ENCODE data around the gene RFPL3.

RFPL3 gene

DNA sequence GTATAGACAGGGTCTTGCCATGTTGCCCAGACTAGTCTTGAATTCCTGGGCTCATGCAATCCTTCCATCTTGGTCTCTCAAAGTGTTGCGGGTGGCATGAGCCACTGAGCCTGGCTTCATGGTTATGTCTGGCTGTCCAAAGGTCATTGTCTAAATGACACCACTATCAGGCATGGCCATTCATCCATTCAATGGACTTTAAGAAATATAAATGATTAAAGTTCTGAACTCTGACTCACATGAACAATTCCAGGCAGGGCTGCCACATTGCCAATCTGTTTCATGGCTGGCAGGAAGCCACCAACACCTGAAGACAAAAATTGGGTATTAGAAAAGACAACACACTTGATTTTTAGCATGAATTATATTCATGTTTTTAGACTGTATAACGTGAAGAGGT, 50.3 kb downstream of the RFPL3 start:
- no peak for DNase-seq (ENCODE audit: extremely low read depth, low read depth)
- TF ChIP-seq, protein P1, sequence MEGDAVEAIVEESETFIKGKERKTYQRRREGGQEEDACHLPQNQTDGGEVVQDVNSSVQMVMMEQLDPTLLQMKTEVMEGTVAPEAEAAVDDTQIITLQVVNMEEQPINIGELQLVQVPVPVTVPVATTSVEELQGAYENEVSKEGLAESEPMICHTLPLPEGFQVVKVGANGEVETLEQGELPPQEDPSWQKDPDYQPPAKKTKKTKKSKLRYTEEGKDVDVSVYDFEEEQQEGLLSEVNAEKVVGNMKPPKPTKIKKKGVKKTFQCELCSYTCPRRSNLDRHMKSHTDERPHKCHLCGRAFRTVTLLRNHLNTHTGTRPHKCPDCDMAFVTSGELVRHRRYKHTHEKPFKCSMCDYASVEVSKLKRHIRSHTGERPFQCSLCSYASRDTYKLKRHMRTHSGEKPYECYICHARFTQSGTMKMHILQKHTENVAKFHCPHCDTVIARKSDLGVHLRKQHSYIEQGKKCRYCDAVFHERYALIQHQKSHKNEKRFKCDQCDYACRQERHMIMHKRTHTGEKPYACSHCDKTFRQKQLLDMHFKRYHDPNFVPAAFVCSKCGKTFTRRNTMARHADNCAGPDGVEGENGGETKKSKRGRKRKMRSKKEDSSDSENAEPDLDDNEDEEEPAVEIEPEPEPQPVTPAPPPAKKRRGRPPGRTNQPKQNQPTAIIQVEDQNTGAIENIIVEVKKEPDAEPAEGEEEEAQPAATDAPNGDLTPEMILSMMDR (IDR thresholded peaks at IDR 0.05; ENCODE audit: low read depth, low read length, missing control alignments): no peak
- H3K4me3 ChIP-seq (replicated peaks; ENCODE audit: low read depth, low read length): no peak overlapping the region

DNA sequence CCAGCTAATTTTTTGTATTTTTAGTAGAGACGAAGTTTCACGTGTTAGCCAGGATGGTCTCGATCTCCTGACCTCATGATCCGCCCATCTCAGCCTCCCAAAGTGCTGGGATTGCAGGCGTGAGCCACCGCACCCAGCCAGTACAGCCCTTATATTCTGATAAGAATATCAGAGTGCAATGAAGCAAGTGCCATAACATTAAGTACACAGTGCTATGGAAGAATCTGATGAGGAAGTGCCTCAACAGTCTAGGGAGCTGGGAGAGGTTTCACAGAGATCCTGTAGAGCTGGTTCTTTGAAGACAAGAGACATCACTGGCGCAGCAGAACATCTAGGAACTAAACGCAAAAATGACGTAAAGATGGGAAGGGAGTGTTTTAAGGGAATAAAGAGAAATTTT, 52.3 kb downstream of the RFPL3 start:
- TF ChIP-seq, protein P1 (IDR thresholded peaks at IDR 0.05; ENCODE audit: low read depth, low read length, missing control alignments): no peak
- no peak overlapping the region for H3K4me3 ChIP-seq (replicated peaks; ENCODE audit: low read depth, low read length)
- DNase-seq (ENCODE audit: extremely low read depth, low read depth): no peak

DNA sequence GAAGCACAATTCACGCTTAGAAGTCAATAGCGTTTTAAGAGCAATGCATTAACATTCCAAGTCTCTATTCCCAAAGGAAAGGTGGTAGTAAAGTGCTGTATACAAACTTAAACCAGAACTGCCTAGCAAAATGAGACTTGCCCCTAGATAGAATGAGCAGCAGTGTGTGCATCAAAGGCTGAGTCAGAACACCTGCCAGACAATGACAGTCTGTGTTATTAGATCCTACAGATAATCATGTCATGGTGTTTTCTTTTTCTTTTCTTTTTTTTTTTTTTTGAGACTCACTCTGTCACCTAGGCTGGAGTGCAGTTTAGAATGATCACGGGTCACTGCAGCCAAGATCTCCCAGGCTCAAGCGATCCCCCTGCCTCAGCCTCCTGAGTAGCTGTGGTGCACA, 52.8 kb downstream of the RFPL3 start:
- H3K4me3 ChIP-seq (replicated peaks; ENCODE audit: low read depth, low read length): peak overlapping the region; percentile 85
- no peak for DNase-seq (ENCODE audit: extremely low read depth, low read depth)
- TF ChIP-seq, protein P1 (IDR thresholded peaks at IDR 0.05; ENCODE audit: low read depth, low read length, missing control alignments): no peak

Measured in HFF-Myc (cell line).